Measurements from ENCODE around the gene SPACA4. TPM values are rescaled to one million over a fixed set of nuclear protein-coding genes. Genes with fewer than 3 reads are reported as not detected.

Gene SPACA4
- total and polyA plus RNA-seq, 10 of the 15 experiments (the other 5 are each of a cell fraction or from before 2014, with no cell fraction given), result not detected

DNA sequence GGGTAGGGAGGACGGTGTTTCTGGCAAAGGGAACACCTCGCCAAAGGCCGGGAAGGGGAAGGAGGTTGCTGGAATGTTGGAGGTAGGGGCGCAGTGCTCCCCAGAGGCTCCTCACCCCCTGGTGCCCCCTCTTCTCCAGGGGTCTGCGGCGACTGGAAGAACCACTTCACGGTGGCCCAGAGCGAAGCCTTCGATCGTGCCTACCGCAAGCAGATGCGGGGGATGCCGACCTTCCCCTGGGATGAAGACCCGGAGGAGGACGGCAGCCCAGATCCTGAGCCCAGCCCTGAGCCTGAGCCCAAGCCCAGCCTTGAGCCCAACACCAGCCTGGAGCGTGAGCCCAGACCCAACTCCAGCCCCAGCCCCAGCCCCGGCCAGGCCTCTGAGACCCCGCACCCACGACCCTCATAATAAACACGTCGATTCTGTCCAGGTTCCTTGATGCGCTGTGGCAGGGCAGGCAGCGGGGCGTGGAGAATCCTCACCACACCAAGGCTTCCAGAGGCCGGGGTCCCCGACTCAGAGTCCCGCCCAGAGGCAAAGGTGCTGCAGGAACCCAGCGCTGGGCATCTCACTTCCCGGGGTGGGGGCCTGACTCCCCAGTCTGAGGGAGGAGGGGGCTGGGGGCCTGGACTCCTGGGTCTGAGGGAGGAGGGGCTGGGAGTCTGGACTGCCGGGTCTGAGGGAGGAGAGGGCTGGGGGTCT lies 7.4 kb upstream of the SPACA4 start:
- Histone ChIP-seq H3K4me2 (ENCODE audit: control insufficient read depth, insufficient read depth) (no peak overlapping the region), H3K9me3 (replicated peaks; ENCODE audit: control insufficient read depth, insufficient read depth, low read length) (no peaks in the 10 kb centered on the region), H3K79me2 (ENCODE audit: control insufficient read depth, insufficient read depth, low read length) (no peaks in the 10 kb centered on the region; the same call in 1 of the 2 replicates), H4K20me1 (ENCODE audit: control insufficient read depth, insufficient read depth) (no peaks in the 10 kb centered on the region), H3K27ac (ENCODE audit: control insufficient read depth, insufficient read depth) (no peak overlapping the region), H3K36me3 (ENCODE audit: control insufficient read depth in 2 of 2, insufficient read depth in 2 of 2, low read length in 1 of 2) (no peaks in the 10 kb centered on the region), H3K4me1 (ENCODE audit: control insufficient read depth, insufficient read depth, low read length) (peaks cover 6% of the 10 kb centered on the region; the same call in 1 of the 2 replicates), H2AFZ (ENCODE audit: control insufficient read depth, low read depth, low read length) (no peak overlapping the region), H3K4me3 (no peak overlapping the region), H3K9ac (ENCODE audit: control insufficient read depth, insufficient read depth, low read length) (no peak overlapping the region), H3K27me3 (replicated peaks in 1 of 2; ENCODE audit: control insufficient read depth in 2 of 2, insufficient read depth in 2 of 2, low read length in 1 of 2) (no peaks in the 10 kb centered on the region)
- FAIRE-seq (no peak), ATAC-seq (no peak), DNase-seq (ENCODE audit: low read depth, low spot score) (no peak)
- BruUV-seq (replicated peaks), result no TSS peak
- intact Hi-C loops (cut with micrococcal nuclease; ENCODE audit: unreplicated experiment) (no loop called here), in situ Hi-C loops (cut with MboI) (no loop called here)
- ChIA-PET RAD21 (ENCODE audit: unreplicated experiment) (no interaction called here), POLR2A (no interaction called here), SMC1A (ENCODE audit: uncharacterized antibody, unreplicated experiment) (no interaction called here), CTCF (no interaction called here)
- WGBS (ENCODE audit: insufficient coverage, insufficient replicate concordance, low lambda C conversion rate, missing lambda C conversion rate), result 57% methylated on average over 29 of the region's 30 CpGs
- no peak for TF ChIP-seq TAF1 (IDR thresholded peaks at IDR 0.05; ENCODE audit: borderline replicate concordance, low read depth, low read length)

DNA sequence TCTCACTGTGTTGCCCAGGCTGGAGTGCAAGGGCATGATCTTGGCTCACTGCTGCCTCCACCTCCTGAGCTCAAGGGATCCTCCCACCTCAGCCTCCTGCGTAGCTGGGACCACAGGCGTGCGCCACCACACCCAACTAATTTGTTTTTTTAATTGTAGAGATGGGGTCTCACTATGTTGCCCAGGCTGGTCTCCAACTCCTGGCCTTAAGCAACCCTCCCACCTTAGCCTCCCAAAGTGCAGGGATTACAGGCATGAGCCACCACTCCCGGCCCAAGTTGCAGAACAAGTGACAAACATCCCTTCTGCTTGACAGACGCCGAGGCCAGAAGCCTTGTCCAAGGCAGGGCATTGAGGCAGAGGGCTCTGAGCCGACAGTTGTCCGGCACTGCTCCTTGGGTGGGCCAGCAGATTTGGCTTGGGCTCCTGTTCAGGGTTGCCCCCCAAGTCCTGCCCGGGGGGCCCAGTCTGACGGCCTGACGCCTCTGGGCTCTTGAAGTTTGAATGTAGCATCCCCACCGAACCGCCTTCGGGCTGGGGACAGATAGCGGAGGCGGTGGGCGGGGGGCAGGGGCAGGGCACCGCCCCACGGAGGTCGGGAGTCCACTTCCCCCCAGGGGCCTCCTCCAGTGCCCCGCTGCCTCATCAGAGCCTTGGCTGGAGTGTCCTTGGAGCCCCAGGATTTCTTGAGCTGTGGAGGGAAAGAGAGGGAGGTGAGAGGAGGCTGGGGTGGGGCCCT lies 5.7 kb upstream of the SPACA4 start:
- Histone ChIP-seq H3K4me1 (ENCODE audit: control insufficient read depth, insufficient read depth, low read length) (peaks cover 6% of the 10 kb centered on the region; the same call in 1 of the 2 replicates), H3K9ac (ENCODE audit: control insufficient read depth, insufficient read depth, low read length) (no peak overlapping the region), H2AFZ (ENCODE audit: control insufficient read depth, low read depth, low read length) (no peak overlapping the region), H3K4me2 (ENCODE audit: control insufficient read depth, insufficient read depth) (no peak overlapping the region), H3K27me3 (replicated peaks in 1 of 2; ENCODE audit: control insufficient read depth in 2 of 2, insufficient read depth in 2 of 2, low read length in 1 of 2) (no peaks in the 10 kb centered on the region), H3K27ac (ENCODE audit: control insufficient read depth, insufficient read depth) (no peak overlapping the region), H3K9me3 (replicated peaks; ENCODE audit: control insufficient read depth, insufficient read depth, low read length) (no peaks in the 10 kb centered on the region), H4K20me1 (ENCODE audit: control insufficient read depth, insufficient read depth) (no peaks in the 10 kb centered on the region), H3K4me3 (no peak overlapping the region), H3K36me3 (ENCODE audit: control insufficient read depth in 2 of 2, insufficient read depth in 2 of 2, low read length in 1 of 2) (no peaks in the 10 kb centered on the region), H3K79me2 (ENCODE audit: control insufficient read depth, insufficient read depth, low read length) (no peaks in the 10 kb centered on the region; the same call in 1 of the 2 replicates)
- DNase-seq (ENCODE audit: low read depth, low spot score), result no peak
- in situ Hi-C loops (cut with MboI), result no loop called here
- ChIA-PET POLR2A (no interaction called here), SMC1A (ENCODE audit: uncharacterized antibody, unreplicated experiment) (no interaction called here), RAD21 (ENCODE audit: unreplicated experiment) (no interaction called here), CTCF (no interaction called here)
- intact Hi-C loops (cut with micrococcal nuclease; ENCODE audit: unreplicated experiment), result no loop called here
- no peak for FAIRE-seq
- BruUV-seq (replicated peaks), result no TSS peak
- ATAC-seq, result no peak
- whole genome bisulfite sequencing (ENCODE audit: insufficient coverage, insufficient replicate concordance, low lambda C conversion rate, missing lambda C conversion rate), result 69% methylated on average over 21 of the region's 21 CpGs
- TF ChIP-seq RUNX3 (IDR thresholded peaks at IDR 0.05; ENCODE audit: low read length) (no peak), ZBED1 (IDR thresholded peaks at IDR 0.05; ENCODE audit: borderline replicate concordance) (no peak), EED (IDR thresholded peaks at IDR 0.05; ENCODE audit: low read depth) (no peak), MTA2 (IDR thresholded peaks at IDR 0.05; ENCODE audit: low read depth) (no peak)
- TF ChIP-seq, protein P1, sequence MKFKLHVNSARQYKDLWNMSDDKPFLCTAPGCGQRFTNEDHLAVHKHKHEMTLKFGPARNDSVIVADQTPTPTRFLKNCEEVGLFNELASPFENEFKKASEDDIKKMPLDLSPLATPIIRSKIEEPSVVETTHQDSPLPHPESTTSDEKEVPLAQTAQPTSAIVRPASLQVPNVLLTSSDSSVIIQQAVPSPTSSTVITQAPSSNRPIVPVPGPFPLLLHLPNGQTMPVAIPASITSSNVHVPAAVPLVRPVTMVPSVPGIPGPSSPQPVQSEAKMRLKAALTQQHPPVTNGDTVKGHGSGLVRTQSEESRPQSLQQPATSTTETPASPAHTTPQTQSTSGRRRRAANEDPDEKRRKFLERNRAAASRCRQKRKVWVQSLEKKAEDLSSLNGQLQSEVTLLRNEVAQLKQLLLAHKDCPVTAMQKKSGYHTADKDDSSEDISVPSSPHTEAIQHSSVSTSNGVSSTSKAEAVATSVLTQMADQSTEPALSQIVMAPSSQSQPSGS (IDR thresholded peaks at IDR 0.05; ENCODE audit: low read length), result no peak

Measured in GM12878 (cell line).